22Rv1 (cell line): ENCODE results near the gene PMVK.

Experiments
- H3K27ac ChIP-seq: fragments of 450-650 bp; 2 replicates; pipeline ENCODE4 v1.5.1; 2017
- CTCF ChIP-seq: fragments of 450-650 bp; IDR thresholded peaks from 2 replicates; pipeline ENCODE4 v1.5.1; 2017; ENCODE audit warnings: mild to moderate bottlenecking
- ZFX ChIP-seq: fragments of 450-650 bp; IDR thresholded peaks from 2 replicates; pipeline ENCODE4 v1.6.1; 2017; ENCODE audit warnings: antibody characterized with exemption, borderline replicate concordance

PMVK gene

GRCh38 chr1:154974808-154975408, 38.4 kb upstream of the PMVK start:
- TF ChIP-seq ZFX (no peak), CTCF (no peak)
- peak overlapping the region; percentile 98 for H3K27ac ChIP-seq

- peak within 1 kb of the TSS; percentile 98 for H3K27ac ChIP-seq
- no peak for TF ChIP-seq CTCF
- no peak for TF ChIP-seq ZFX
These were observed 37.7 kb upstream of the PMVK start, which contains the start of gene CKS1B for GRCh38 chr1:154974102-154974807. CKS1B (plus strand) TSS chr1:154974681; CDS start chr1:154974746, 65 bp downstream.

GRCh38 chr1:154973344-154974101, 37.0 kb upstream of the PMVK start:
- TF ChIP-seq CTCF (peak; percentile 62), ZFX (no peak)
- peak overlapping the region; percentile 98 for H3K27ac ChIP-seq

GRCh38 chr1:154972517-154973343, 36.2 kb upstream of the PMVK start:
- H3K27ac ChIP-seq, result peak overlapping the region; percentile 98
- no peak for TF ChIP-seq ZFX
- TF ChIP-seq CTCF, result no peak

GRCh38 chr1:154972213-154972516, 35.6 kb upstream of the PMVK start:
- TF ChIP-seq ZFX (no peak), CTCF (no peak)
- H3K27ac ChIP-seq, result peak overlapping the region; percentile 98

GRCh38 chr1:154971341-154971998, 35.0 kb upstream of the PMVK start:
- H3K27ac ChIP-seq, result peak overlapping the region; percentile 98
- no peak for TF ChIP-seq CTCF
- no peak for TF ChIP-seq ZFX
